Calu3 (cell line): ENCODE results near the gene ZDHHC6. TPM values are rescaled to one million over a fixed set of nuclear protein-coding genes. Genes with fewer than 3 reads are reported as not detected.
A peak's percentile ranks its signal among the peaks of the same experiment; 100 is the strongest.

ENCODE experiments used
- Bru-seq: library from RNA; stranded (reverse); fragments of 400-500 nt; gene quantifications from one replicate; lab custom pipeline; 2021; lab: Mats Ljungman, UMichigan
- BruChase-seq, 2 experiments: library from RNA; stranded (reverse); fragments of 400-500 nt; gene quantifications; one replicate each; lab custom pipeline; 2021; lab: Mats Ljungman, UMichigan
- BruUV-seq: library from RNA; stranded (reverse); fragments of 400-500 nt; replicated peaks from 2 replicates; lab custom pipeline; 2021; lab: Mats Ljungman, UMichigan
- CTCF ChIA-PET: fragments of 300-600 bp; sonication (Branson Sonifier 250); formaldehyde crosslinking; loops from one replicate; lab custom pipeline; 2022; ENCODE audit warnings: antibody characterized with exemption; lab: Charles Lee
- DNase-seq: peaks from one replicate; pipeline ENCODE4 v3.0.0; 2022
- H3K27ac Mint-ChIP-seq: one replicate; pipeline ENCODE4 v1.8.0; 2022; ENCODE audit warnings: mixed read lengths; ENCODE audit not compliant: unreplicated experiment
- H3K27me3 Mint-ChIP-seq: one replicate; pipeline ENCODE4 v1.8.0; 2022; ENCODE audit warnings: mixed read lengths; ENCODE audit not compliant: unreplicated experiment
- H3K36me3 Mint-ChIP-seq: one replicate; pipeline ENCODE4 v1.8.0; 2022; ENCODE audit warnings: mild to moderate bottlenecking, moderate library complexity, mixed read lengths; ENCODE audit not compliant: insufficient read depth, unreplicated experiment
- H3K4me1 Mint-ChIP-seq: one replicate; pipeline ENCODE4 v1.8.0; 2022; ENCODE audit warnings: mild to moderate bottlenecking, low read depth, mixed read lengths; ENCODE audit not compliant: unreplicated experiment
- H3K4me3 Mint-ChIP-seq: one replicate; pipeline ENCODE4 v1.8.0; 2022; ENCODE audit warnings: mild to moderate bottlenecking, low read depth, moderate library complexity, mixed read lengths; ENCODE audit not compliant: unreplicated experiment
- H3K9me3 Mint-ChIP-seq: one replicate; pipeline ENCODE4 v1.8.0; 2022; ENCODE audit warnings: low read depth, mixed read lengths; ENCODE audit not compliant: unreplicated experiment
- CTCF ChIP-seq: fragments of 200-600 bp; IDR thresholded peaks from one replicate; pipeline ENCODE4 v1.8.0; 2022; ENCODE audit warnings: antibody characterized with exemption; ENCODE audit not compliant: unreplicated experiment
- intact Hi-C: fragments of 100-400 bp; cut with micrococcal nuclease; formaldehyde crosslinking; loops from one replicate; pipeline ENCODE4 v1.10.0; 2022; ENCODE audit not compliant: unreplicated experiment
- long read RNA-seq: library from polyadenylated mRNA; stranded (forward); transcript quantifications from one replicate; pipeline ENCODE4 v2.0.0, GENCODE V29; 2022
- total RNA-seq: library from RNA; stranded (reverse); gene quantifications from 2 replicates; pipeline ENCODE4 v1.2.3, GENCODE V29; 2022

ZDHHC6 gene
- 25.7 and 28.7 TPM in 2 replicates for total RNA-seq
- percentile 82 among the genes with signal in this experiment for Bru-seq, nascent RNA
- percentile 79 among the genes with signal in this experiment for BruChase-seq, experiment 1, labeled RNA remaining after a 6-hour chase
- BruChase-seq, experiment 2, labeled RNA remaining after a 2-hour chase = percentile 79 among the genes with signal in this experiment
- long read RNA-seq, transcript ZDHHC6-202 (11 exons, 2,170 nt) = major isoform, 21 of 37 reads
- long read RNA-seq, partial matches to known transcripts = 1 of 37 reads
- long read RNA-seq, other reads (novel, unspliced or antisense) = 15 of 37 reads

GRCh38 chr10:112446855-112447619 lies at the start of gene ZDHHC6, which contains the start of gene VTI1A:
Gene ZDHHC6, minus strand, starts transcription at chr10:112446914. Its CDS starts 1,478 bp downstream, at chr10:112445436.
Gene VTI1A, plus strand, starts transcription at chr10:112447215. Its CDS starts 159 bp downstream, at chr10:112447374.
- BruUV-seq = no TSS peak
- H3K4me3 Mint-ChIP-seq = peak within 1 kb of the TSS; percentile 93
- H3K4me1 Mint-ChIP-seq = peaks cover 9% of the 10 kb centered on the region
- DNase-seq = peak; percentile 73
- no peaks in the 10 kb centered on the region for H3K27me3 Mint-ChIP-seq
- peaks cover 21% of the 10 kb centered on the region for H3K36me3 Mint-ChIP-seq
- CTCF ChIA-PET = interaction anchor here (0.7 kb wide), 1 partner anchor 535 kb away, joined by 5 read pairs; no protein-coding TSS in a partner anchor
- no peak for TF ChIP-seq CTCF
- intact Hi-C loops = no loop called here
- H3K9me3 Mint-ChIP-seq = no peaks in the 10 kb centered on the region
- H3K27ac Mint-ChIP-seq = peak within 1 kb of the TSS; percentile 92

GRCh38 chr10:112492736-112493135 lies 46.0 kb upstream of the ZDHHC6 start:
- no peaks in the 10 kb centered on the region for H3K9me3 Mint-ChIP-seq
- no peak for TF ChIP-seq CTCF
- intact Hi-C loops = no loop called here
- H3K27me3 Mint-ChIP-seq = no peaks in the 10 kb centered on the region
- no TSS peak for BruUV-seq
- DNase-seq = no peak
- H3K4me1 Mint-ChIP-seq = peaks cover 8% of the 10 kb centered on the region
- H3K36me3 Mint-ChIP-seq = no peaks in the 10 kb centered on the region
- no peak overlapping the region for H3K4me3 Mint-ChIP-seq
- CTCF ChIA-PET = no interaction called here
- no peak overlapping the region for H3K27ac Mint-ChIP-seq

GRCh38 chr10:112491144-112491543 lies 44.4 kb upstream of the ZDHHC6 start:
- intact Hi-C loops = no loop called here
- Mint-ChIP-seq H3K27ac (no peak overlapping the region), H3K9me3 (no peaks in the 10 kb centered on the region), H3K4me3 (no peak overlapping the region), H3K36me3 (no peaks in the 10 kb centered on the region), H3K4me1 (peaks cover 8% of the 10 kb centered on the region), H3K27me3 (no peaks in the 10 kb centered on the region)
- BruUV-seq = no TSS peak
- TF ChIP-seq CTCF = no peak
- DNase-seq = no peak
- CTCF ChIA-PET = interaction anchor here (0.7 kb wide), 2 partner anchors 359 to 776 kb away, joined by 4 to 9 read pairs; no protein-coding TSS in a partner anchor

GRCh38 chr10:112490545-112490944 lies 43.8 kb upstream of the ZDHHC6 start:
- intact Hi-C loops = no loop called here
- TF ChIP-seq CTCF = no peak
- Mint-ChIP-seq H3K27me3 (no peaks in the 10 kb centered on the region), H3K4me3 (no peak overlapping the region), H3K36me3 (no peaks in the 10 kb centered on the region), H3K4me1 (peaks cover 8% of the 10 kb centered on the region), H3K27ac (no peak overlapping the region), H3K9me3 (no peaks in the 10 kb centered on the region)
- CTCF ChIA-PET = interaction anchor here (0.7 kb wide), 3 partner anchors 226 to 777 kb away, joined by 3 to 9 read pairs (median 4); no protein-coding TSS in a partner anchor
- BruUV-seq = no TSS peak
- peak; percentile 4 for DNase-seq
